ENCODE results near the gene TMOD3. TPM values are rescaled to one million over a fixed set of nuclear protein-coding genes. Genes with fewer than 3 reads are reported as not detected.

Gene TMOD3
- total RNA-seq, 2 donors from 2014 or later: 18.7 to 19.7 TPM

DNA sequence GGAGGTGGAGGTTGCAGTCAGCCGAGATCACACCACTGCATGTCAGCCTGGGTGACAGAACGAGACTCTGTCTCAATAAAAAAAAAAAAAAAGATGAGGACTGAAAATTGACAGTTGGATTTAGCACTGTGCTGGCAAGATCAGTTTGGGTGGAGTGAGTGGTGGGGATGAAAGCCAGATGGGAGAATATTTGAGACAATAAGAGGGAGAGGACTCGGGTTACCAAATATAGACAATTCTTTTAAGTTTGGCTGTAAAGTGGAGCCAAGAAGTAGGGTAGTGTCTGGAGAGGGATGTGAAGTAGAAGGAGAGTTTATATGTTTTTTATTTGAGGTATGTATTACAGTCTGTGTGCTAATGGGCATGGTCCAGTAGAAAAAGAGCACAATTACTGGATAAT, 20.4 kb downstream of the TMOD3 start:
- Histone ChIP-seq H3K36me3 (no peaks in the 10 kb centered on the region), H3K4me1 (peaks cover 0 to 56% of the 10 kb centered on the region in 2 donors), H3K9me3 (no peaks in the 10 kb centered on the region), H3K4me3 (no peak overlapping the region), H3K27ac (no peak overlapping the region), H3K27me3 (no peaks in the 10 kb centered on the region)
- no peak for DNase-seq (ENCODE audit: low spot score)
- TF ChIP-seq, protein P1, sequence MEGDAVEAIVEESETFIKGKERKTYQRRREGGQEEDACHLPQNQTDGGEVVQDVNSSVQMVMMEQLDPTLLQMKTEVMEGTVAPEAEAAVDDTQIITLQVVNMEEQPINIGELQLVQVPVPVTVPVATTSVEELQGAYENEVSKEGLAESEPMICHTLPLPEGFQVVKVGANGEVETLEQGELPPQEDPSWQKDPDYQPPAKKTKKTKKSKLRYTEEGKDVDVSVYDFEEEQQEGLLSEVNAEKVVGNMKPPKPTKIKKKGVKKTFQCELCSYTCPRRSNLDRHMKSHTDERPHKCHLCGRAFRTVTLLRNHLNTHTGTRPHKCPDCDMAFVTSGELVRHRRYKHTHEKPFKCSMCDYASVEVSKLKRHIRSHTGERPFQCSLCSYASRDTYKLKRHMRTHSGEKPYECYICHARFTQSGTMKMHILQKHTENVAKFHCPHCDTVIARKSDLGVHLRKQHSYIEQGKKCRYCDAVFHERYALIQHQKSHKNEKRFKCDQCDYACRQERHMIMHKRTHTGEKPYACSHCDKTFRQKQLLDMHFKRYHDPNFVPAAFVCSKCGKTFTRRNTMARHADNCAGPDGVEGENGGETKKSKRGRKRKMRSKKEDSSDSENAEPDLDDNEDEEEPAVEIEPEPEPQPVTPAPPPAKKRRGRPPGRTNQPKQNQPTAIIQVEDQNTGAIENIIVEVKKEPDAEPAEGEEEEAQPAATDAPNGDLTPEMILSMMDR (IDR thresholded peaks at IDR 0.05): no peak

DNA sequence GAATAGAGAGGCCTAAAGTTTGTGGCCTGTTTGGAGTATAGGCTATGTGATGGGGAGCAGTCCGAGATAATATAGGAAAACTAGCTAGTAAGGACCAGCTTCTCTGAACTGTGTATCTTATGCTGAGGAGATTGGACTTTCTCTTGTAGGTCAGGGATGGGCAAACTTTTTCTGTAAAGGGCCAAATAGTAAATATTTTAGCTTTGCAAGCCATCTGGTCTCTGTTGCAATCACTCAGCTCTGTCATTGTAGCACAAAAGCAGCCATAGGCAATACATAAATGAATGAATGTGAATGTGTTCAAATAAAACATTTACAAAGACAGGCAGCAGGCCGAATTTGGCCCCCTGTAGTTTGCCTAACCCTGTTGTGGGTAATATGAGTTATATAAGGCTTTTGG, 24.5 kb downstream of the TMOD3 start:
- no peak overlapping the region for H3K27ac ChIP-seq
- TF ChIP-seq, protein P1 (IDR thresholded peaks at IDR 0.05): no peak
- H3K27me3 ChIP-seq: no peaks in the 10 kb centered on the region
- H3K4me1 ChIP-seq: peaks cover 0 to 29% of the 10 kb centered on the region in 2 donors
- DNase-seq (ENCODE audit: low spot score): no peak
- no peak overlapping the region for H3K4me3 ChIP-seq
- H3K36me3 ChIP-seq: no peaks in the 10 kb centered on the region
- no peaks in the 10 kb centered on the region for H3K9me3 ChIP-seq

DNA sequence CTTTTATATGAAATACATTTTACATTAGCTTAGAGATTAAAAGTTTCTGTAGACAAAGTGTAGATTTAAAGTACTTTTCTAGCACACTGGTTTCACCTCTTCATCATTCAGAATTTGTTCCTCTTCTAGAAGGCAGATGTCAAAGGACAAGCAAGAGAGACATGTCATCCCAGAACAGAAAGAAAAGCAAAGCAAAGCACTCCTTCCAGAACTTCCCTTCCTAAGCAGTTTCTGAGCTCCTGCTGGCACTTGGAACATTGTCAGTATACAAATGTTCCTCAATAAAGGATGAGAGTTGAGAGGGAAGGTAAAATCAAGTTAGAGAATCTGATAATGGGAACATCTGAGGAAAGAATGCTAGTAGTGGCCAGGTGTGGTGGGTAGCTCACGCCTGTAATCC, 26.2 kb downstream of the TMOD3 start:
- no peaks in the 10 kb centered on the region for H3K9me3 ChIP-seq
- no peak overlapping the region for H3K4me3 ChIP-seq
- peaks cover 0 to 16% of the 10 kb centered on the region in 2 donors for H3K4me1 ChIP-seq
- no peak for DNase-seq (ENCODE audit: low spot score)
- TF ChIP-seq, protein P1 (IDR thresholded peaks at IDR 0.05): no peak
- no peak overlapping the region for H3K27ac ChIP-seq
- no peaks in the 10 kb centered on the region for H3K27me3 ChIP-seq
- H3K36me3 ChIP-seq: no peaks in the 10 kb centered on the region

DNA sequence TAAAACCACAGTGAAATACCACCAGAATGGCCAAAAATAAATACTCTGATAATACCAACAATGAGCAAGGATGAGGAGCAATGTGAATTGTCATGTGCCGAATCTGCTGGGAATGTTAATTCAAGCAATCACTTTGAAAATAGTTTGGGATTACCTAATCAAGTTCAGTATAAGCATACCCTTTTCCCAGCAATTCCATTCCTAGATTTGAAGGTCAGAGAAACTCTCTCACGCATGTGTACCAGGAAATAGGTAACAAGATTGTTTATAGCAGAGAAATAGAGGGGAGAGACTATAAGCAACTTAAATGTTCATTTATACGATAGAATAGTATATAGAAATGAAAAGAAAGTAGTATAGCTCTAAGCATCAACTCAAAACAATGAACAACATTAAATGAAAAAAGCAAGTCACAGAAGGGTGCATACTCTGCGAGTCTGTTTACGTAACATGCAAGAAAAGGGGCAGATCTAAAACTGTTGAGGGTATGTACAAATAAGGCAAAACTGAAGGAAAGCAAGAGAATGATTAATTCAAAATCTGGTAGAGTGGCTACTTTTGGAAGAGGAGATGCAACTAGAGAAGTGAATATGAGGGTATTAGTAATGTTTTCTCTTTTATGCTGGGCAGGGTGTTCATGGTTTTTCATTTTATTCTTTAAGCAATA, 27.4 kb downstream of the TMOD3 start:
- H3K4me3 ChIP-seq: no peak overlapping the region
- no peaks in the 10 kb centered on the region for H3K9me3 ChIP-seq
- no peaks in the 10 kb centered on the region for H3K27me3 ChIP-seq
- H3K36me3 ChIP-seq: no peaks in the 10 kb centered on the region
- TF ChIP-seq, protein P1 (IDR thresholded peaks at IDR 0.05): no peak
- DNase-seq (ENCODE audit: low spot score): no peak
- peaks cover 0 to 13% of the 10 kb centered on the region in 2 donors for H3K4me1 ChIP-seq
- no peak overlapping the region for H3K27ac ChIP-seq

DNA sequence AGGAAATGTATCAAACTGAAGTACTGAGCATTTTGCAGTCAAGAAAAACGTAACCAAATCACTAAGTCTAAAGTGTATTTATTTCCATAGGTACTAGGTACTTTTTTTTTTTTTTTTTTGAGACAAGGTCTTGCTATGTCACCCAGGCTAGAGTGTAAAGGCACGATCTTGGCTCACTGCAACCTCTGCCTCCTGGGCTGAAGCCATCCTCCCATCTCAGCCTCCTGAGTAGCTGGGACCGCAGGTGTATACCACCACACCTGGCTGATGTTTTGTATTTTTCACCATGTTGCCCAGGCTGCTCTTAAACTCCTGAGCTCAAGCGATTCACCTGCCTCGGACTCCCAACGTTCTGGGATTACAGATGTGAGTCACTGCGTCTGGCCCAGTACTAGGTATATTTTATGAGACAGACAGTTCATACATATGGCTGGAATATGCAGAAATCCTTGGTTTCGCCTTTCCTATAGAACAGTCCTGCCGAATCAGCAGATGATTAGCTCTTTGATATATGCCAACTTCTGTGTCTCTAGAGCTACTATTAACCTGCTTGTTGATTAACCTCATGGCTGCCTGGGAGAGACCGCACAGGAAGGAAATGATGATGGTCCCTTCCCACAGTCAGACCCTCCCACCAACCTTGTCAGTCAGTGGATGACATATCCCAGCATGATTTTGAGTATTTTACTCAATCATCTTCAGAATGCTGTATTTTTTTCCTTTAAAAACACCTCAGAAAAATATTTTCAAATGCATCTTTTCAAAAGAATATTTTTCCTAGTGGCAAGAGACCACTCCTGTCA, 32.3 kb downstream of the TMOD3 start:
- Histone ChIP-seq H3K27me3 (no peaks in the 10 kb centered on the region), H3K4me3 (no peak overlapping the region), H3K27ac (no peak overlapping the region), H3K9me3 (no peaks in the 10 kb centered on the region), H3K4me1 (no peaks in the 10 kb centered on the region), H3K36me3 (peaks cover 15% of the 10 kb centered on the region)
- TF ChIP-seq, protein P1 (IDR thresholded peaks at IDR 0.05): no peak
- no peak for DNase-seq (ENCODE audit: low spot score)

Measured in right atrium auricular region (tissue), 2 donors.